ENCODE results near the gene B4GALT3. TPM values are rescaled to one million over a fixed set of nuclear protein-coding genes. Genes with fewer than 3 reads are reported as not detected.

Gene B4GALT3
- total RNA-seq, 1 donor from 2014 or later = 57.6 TPM

GRCh38 chr1:161140755-161141400 is 36.4 kb downstream of the B4GALT3 start:
- Mint-ChIP-seq H3K4me3 (ENCODE audit: low read depth) (no peak overlapping the region), H3K27ac (no peak overlapping the region), H3K4me1 (ENCODE audit: low read depth) (peaks cover 3% of the 10 kb centered on the region), H3K9me3 (no peaks in the 10 kb centered on the region), H3K27me3 (ENCODE audit: low read depth) (no peaks in the 10 kb centered on the region), H3K36me3 (ENCODE audit: low read depth) (no peaks in the 10 kb centered on the region)
- intact Hi-C loops (cut with micrococcal nuclease) = no loop called here
- no peak for DNase-seq (ENCODE audit: low spot score)

- Mint-ChIP-seq H3K4me3 (ENCODE audit: low read depth) (no peak overlapping the region), H3K27ac (no peak overlapping the region), H3K27me3 (ENCODE audit: low read depth) (no peaks in the 10 kb centered on the region), H3K4me1 (ENCODE audit: low read depth) (peaks cover 6% of the 10 kb centered on the region), H3K9me3 (no peaks in the 10 kb centered on the region), H3K36me3 (ENCODE audit: low read depth) (peaks cover 5% of the 10 kb centered on the region)
- DNase-seq (ENCODE audit: low spot score) = no peak
- intact Hi-C loops (cut with micrococcal nuclease) = no loop called here
These were observed 37.5 kb downstream of the B4GALT3 start for GRCh38 chr1:161139766-161140165.

GRCh38 chr1:161138431-161138830 is 38.9 kb downstream of the B4GALT3 start:
- Mint-ChIP-seq H3K4me1 (ENCODE audit: low read depth) (peaks cover 6% of the 10 kb centered on the region), H3K36me3 (ENCODE audit: low read depth) (peaks cover 5% of the 10 kb centered on the region), H3K27me3 (ENCODE audit: low read depth) (no peaks in the 10 kb centered on the region), H3K27ac (no peak overlapping the region), H3K9me3 (no peaks in the 10 kb centered on the region), H3K4me3 (ENCODE audit: low read depth) (no peak overlapping the region)
- no peak for DNase-seq (ENCODE audit: low spot score)
- intact Hi-C loops (cut with micrococcal nuclease) = no loop called here

GRCh38 chr1:161137881-161138280 is 39.4 kb downstream of the B4GALT3 start:
- DNase-seq (ENCODE audit: low spot score) = no peak
- H3K27ac Mint-ChIP-seq = no peak overlapping the region
- H3K36me3 Mint-ChIP-seq (ENCODE audit: low read depth) = peaks cover 5% of the 10 kb centered on the region
- no peak overlapping the region for H3K4me3 Mint-ChIP-seq (ENCODE audit: low read depth)
- intact Hi-C loops (cut with micrococcal nuclease) = no loop called here
- no peaks in the 10 kb centered on the region for H3K27me3 Mint-ChIP-seq (ENCODE audit: low read depth)
- peaks cover 6% of the 10 kb centered on the region for H3K4me1 Mint-ChIP-seq (ENCODE audit: low read depth)
- no peaks in the 10 kb centered on the region for H3K9me3 Mint-ChIP-seq

- H3K9me3 Mint-ChIP-seq = no peaks in the 10 kb centered on the region
- H3K27ac Mint-ChIP-seq = no peak overlapping the region
- peaks cover 33% of the 10 kb centered on the region for H3K36me3 Mint-ChIP-seq (ENCODE audit: low read depth)
- no peaks in the 10 kb centered on the region for H3K27me3 Mint-ChIP-seq (ENCODE audit: low read depth)
- DNase-seq (ENCODE audit: low spot score) = no peak
- H3K4me3 Mint-ChIP-seq (ENCODE audit: low read depth) = no peak overlapping the region
- peaks cover 32% of the 10 kb centered on the region for H3K4me1 Mint-ChIP-seq (ENCODE audit: low read depth)
- intact Hi-C loops (cut with micrococcal nuclease) = loop anchor here (2.0 to 5.0 kb wide), 4 partner anchors 40 to 121 kb away; partner anchors contain the start of gene B4GALT3
These were observed 44.0 kb downstream of the B4GALT3 start for GRCh38 chr1:161133220-161133740.

- Mint-ChIP-seq H3K4me1 (ENCODE audit: low read depth) (peaks cover 35% of the 10 kb centered on the region), H3K36me3 (ENCODE audit: low read depth) (peaks cover 40% of the 10 kb centered on the region), H3K9me3 (no peaks in the 10 kb centered on the region), H3K4me3 (ENCODE audit: low read depth) (no peak within 1 kb of the TSS), H3K27me3 (ENCODE audit: low read depth) (no peaks in the 10 kb centered on the region), H3K27ac (no peak within 1 kb of the TSS)
- peak; percentile 89 for DNase-seq (ENCODE audit: low spot score)
- intact Hi-C loops (cut with micrococcal nuclease) = loop anchor here (1.0 to 5.0 kb wide), 8 partner anchors 15 to 120 kb away; partner anchors contain the start of genes B4GALT3, PPOX and UFC1
These were observed 44.7 kb downstream of the B4GALT3 start, which contains the start of gene DEDD for GRCh38 chr1:161132410-161133219. TSS of gene DEDD (minus strand) at chr1:161132667. CDS start at chr1:161124462, 8,205 bp downstream.

GRCh38 chr1:161131523-161132409 is 45.5 kb downstream of the B4GALT3 start:
- Mint-ChIP-seq H3K27ac (no peak overlapping the region), H3K4me1 (ENCODE audit: low read depth) (peaks cover 42% of the 10 kb centered on the region), H3K9me3 (no peaks in the 10 kb centered on the region), H3K27me3 (ENCODE audit: low read depth) (no peaks in the 10 kb centered on the region), H3K4me3 (ENCODE audit: low read depth) (no peak overlapping the region), H3K36me3 (ENCODE audit: low read depth) (peaks cover 48% of the 10 kb centered on the region)
- no peak for DNase-seq (ENCODE audit: low spot score)
- intact Hi-C loops (cut with micrococcal nuclease) = loop anchor here (1.0 to 5.0 kb wide), 8 partner anchors 14 to 119 kb away; partner anchors contain the start of genes B4GALT3, PPOX and UFC1

- peaks cover 61% of the 10 kb centered on the region for H3K36me3 Mint-ChIP-seq (ENCODE audit: low read depth)
- H3K27me3 Mint-ChIP-seq (ENCODE audit: low read depth) = no peaks in the 10 kb centered on the region
- no peak overlapping the region for H3K27ac Mint-ChIP-seq
- no peaks in the 10 kb centered on the region for H3K9me3 Mint-ChIP-seq
- intact Hi-C loops (cut with micrococcal nuclease) = loop anchor here (5.0 kb wide), 2 partner anchors 58 to 118 kb away; no protein-coding TSS in a partner anchor
- peaks cover 45% of the 10 kb centered on the region for H3K4me1 Mint-ChIP-seq (ENCODE audit: low read depth)
- DNase-seq (ENCODE audit: low spot score) = no peak
- no peak overlapping the region for H3K4me3 Mint-ChIP-seq (ENCODE audit: low read depth)
These were observed 47.0 kb downstream of the B4GALT3 start for GRCh38 chr1:161130266-161130665.

GRCh38 chr1:161128591-161129420 is 48.5 kb downstream of the B4GALT3 start:
- H3K9me3 Mint-ChIP-seq = no peaks in the 10 kb centered on the region
- peaks cover 67% of the 10 kb centered on the region for H3K36me3 Mint-ChIP-seq (ENCODE audit: low read depth)
- no peaks in the 10 kb centered on the region for H3K27me3 Mint-ChIP-seq (ENCODE audit: low read depth)
- intact Hi-C loops (cut with micrococcal nuclease) = no loop called here
- H3K27ac Mint-ChIP-seq = no peak overlapping the region
- no peak overlapping the region for H3K4me3 Mint-ChIP-seq (ENCODE audit: low read depth)
- H3K4me1 Mint-ChIP-seq (ENCODE audit: low read depth) = peaks cover 43% of the 10 kb centered on the region
- no peak for DNase-seq (ENCODE audit: low spot score)

- intact Hi-C loops (cut with micrococcal nuclease) = no loop called here
- H3K36me3 Mint-ChIP-seq (ENCODE audit: low read depth) = peaks cover 78% of the 10 kb centered on the region
These were observed 49.7 kb downstream of the B4GALT3 start for GRCh38 chr1:161127649-161128048.

GRCh38 chr1:161122967-161123366 is 54.3 kb downstream of the B4GALT3 start:
- no peaks in the 10 kb centered on the region for H3K27me3 Mint-ChIP-seq (ENCODE audit: low read depth)
- peaks cover 80% of the 10 kb centered on the region for H3K36me3 Mint-ChIP-seq (ENCODE audit: low read depth)

More at GRCh38 chr1:161127649-161128048, 49.7 kb downstream of the B4GALT3 start:
- no peak overlapping the region for H3K27ac Mint-ChIP-seq
- H3K27me3 Mint-ChIP-seq (ENCODE audit: low read depth) = no peaks in the 10 kb centered on the region
- H3K4me1 Mint-ChIP-seq (ENCODE audit: low read depth) = peaks cover 43% of the 10 kb centered on the region
- no peak overlapping the region for H3K4me3 Mint-ChIP-seq (ENCODE audit: low read depth)
- no peaks in the 10 kb centered on the region for H3K9me3 Mint-ChIP-seq
- no peak for DNase-seq (ENCODE audit: low spot score)

More at GRCh38 chr1:161122967-161123366, 54.3 kb downstream of the B4GALT3 start:
- Mint-ChIP-seq H3K9me3 (no peaks in the 10 kb centered on the region), H3K4me3 (ENCODE audit: low read depth) (no peak overlapping the region), H3K4me1 (ENCODE audit: low read depth) (peaks cover 29% of the 10 kb centered on the region), H3K27ac (no peak overlapping the region)
- intact Hi-C loops (cut with micrococcal nuclease) = no loop called here
- DNase-seq (ENCODE audit: low spot score) = no peak
